GM19468 (cell line): ENCODE data around the gene RPGRIP1.
A peak's percentile ranks its signal among the peaks of the same experiment; 100 is the strongest.
"Not testable (repeated sequence)": the region's sequence is repeated elsewhere in the genome, so short reads cannot be mapped to it uniquely, and the experiment has no call there.

ENCODE experiments used
- ATAC-seq: cut with Tn5 transposase; IDR thresholded peaks from one replicate; pipeline ENCODE4 v1.9.1; 2021; ENCODE audit warnings: mild to moderate bottlenecking, moderate library complexity, moderate number of reproducible peaks; ENCODE audit not compliant: unreplicated experiment; ENCODE audit errors: extremely low read depth

Gene RPGRIP1

GRCh38 chr14:21298358-21298757 lies 18.5 kb downstream of the RPGRIP1 start:
- no peak for ATAC-seq

GRCh38 chr14:21299562-21300130 lies 19.8 kb downstream of the RPGRIP1 start:
- ATAC-seq = no peak

- ATAC-seq = no peak
Observed at GRCh38 chr14:21300892-21301291, 21.0 kb downstream of the RPGRIP1 start.

GRCh38 chr14:21302013-21302835 lies 22.3 kb downstream of the RPGRIP1 start:
- peak; percentile 26 for ATAC-seq

GRCh38 chr14:21302836-21303140 lies 22.9 kb downstream of the RPGRIP1 start:
- ATAC-seq = not testable (repeated sequence)

GRCh38 chr14:21307637-21308036 lies 27.8 kb downstream of the RPGRIP1 start:
- ATAC-seq = no peak

GRCh38 chr14:21308132-21308478 lies 28.2 kb downstream of the RPGRIP1 start:
- no peak for ATAC-seq

GRCh38 chr14:21308479-21309237 lies 28.8 kb downstream of the RPGRIP1 start:
- peak; percentile 59 for ATAC-seq

- no peak for ATAC-seq
Observed at GRCh38 chr14:21309238-21309636, 29.4 kb downstream of the RPGRIP1 start.

- ATAC-seq = no peak
Observed at GRCh38 chr14:21309956-21310355, 30.1 kb downstream of the RPGRIP1 start.

GRCh38 chr14:21311614-21312013 lies 31.7 kb downstream of the RPGRIP1 start:
- ATAC-seq = no peak

GRCh38 chr14:21313512-21313911 lies 33.6 kb downstream of the RPGRIP1 start:
- ATAC-seq = no peak

GRCh38 chr14:21317398-21317797 lies 37.5 kb downstream of the RPGRIP1 start:
- ATAC-seq = no peak

GRCh38 chr14:21320913-21321312 lies 41.0 kb downstream of the RPGRIP1 start:
- no peak for ATAC-seq

- no peak for ATAC-seq
Observed at GRCh38 chr14:21322716-21323115, 42.8 kb downstream of the RPGRIP1 start.

GRCh38 chr14:21326972-21327371 lies 47.1 kb downstream of the RPGRIP1 start:
- ATAC-seq = no peak
